GM12891 (cell line): ENCODE measurements around the gene PDPN.

Experiments
- DNase-seq: peaks from one replicate; pipeline ENCODE4 v3.0.0; 2011; ENCODE audit warnings: low spot score; ENCODE audit not compliant: insufficient read length
- FAIRE-seq: peaks from 2 replicates; lab custom pipeline; 2011; peaks lifted over from hg19 to GRCh38; lab: Jason Lieb, UNC
- PAX5 ChIP-seq: IDR thresholded peaks from 2 replicates; pipeline ENCODE4 v1.6.1; 2011; ENCODE audit warnings: low read length, moderate library complexity, mild to moderate bottlenecking; ENCODE audit not compliant: insufficient read depth, severe bottlenecking
- POLR2A ChIP-seq: IDR thresholded peaks from 2 replicates; pipeline ENCODE4 v1.6.1; 2011; ENCODE audit warnings: low read depth, low read length, control low read depth
- POLR2AphosphoS5 ChIP-seq: IDR thresholded peaks from 2 replicates; pipeline ENCODE4 v1.6.1; 2011; ENCODE audit warnings: low read depth, low read length, control low read depth
- POU2F2 ChIP-seq: IDR thresholded peaks from 2 replicates; pipeline ENCODE4 v1.6.1; 2011; ENCODE audit warnings: low read depth, mild to moderate bottlenecking, control low read depth, low read length, moderate library complexity
- SPI1 ChIP-seq: IDR thresholded peaks from 2 replicates; pipeline ENCODE4 v1.6.1; 2011; ENCODE audit warnings: low read depth, low read length, control low read depth
- TAF1 ChIP-seq: IDR thresholded peaks from 2 replicates; pipeline ENCODE4 v1.6.1; 2011; ENCODE audit warnings: low read depth, low read length, control low read depth

Gene PDPN

GRCh38 chr1:13604176-13604575 lies 20.5 kb downstream of the PDPN start:
- FAIRE-seq (no peak), DNase-seq (no peak)
- no peak for TF ChIP-seq POU2F2
- TF ChIP-seq SPI1: no peak
- TF ChIP-seq POLR2A: no peak
- TF ChIP-seq PAX5: no peak
- TF ChIP-seq POLR2AphosphoS5: no peak
- TF ChIP-seq TAF1: no peak

- FAIRE-seq (no peak), DNase-seq (no peak)
- TF ChIP-seq PAX5 (no peak), POLR2AphosphoS5 (no peak), SPI1 (no peak), POU2F2 (no peak), TAF1 (no peak), POLR2A (no peak)
These were observed 21.1 kb downstream of the PDPN start for GRCh38 chr1:13604721-13605120.

GRCh38 chr1:13605159-13605558 lies 21.5 kb downstream of the PDPN start:
- no peak for TF ChIP-seq TAF1
- TF ChIP-seq POLR2A: no peak
- no peak for TF ChIP-seq PAX5
- TF ChIP-seq SPI1: no peak
- TF ChIP-seq POLR2AphosphoS5: no peak
- no peak for TF ChIP-seq POU2F2
- FAIRE-seq (no peak), DNase-seq (no peak)

- DNase-seq (no peak), FAIRE-seq (no peak)
- TF ChIP-seq POLR2A (no peak), TAF1 (no peak), POU2F2 (no peak), SPI1 (no peak), PAX5 (no peak), POLR2AphosphoS5 (no peak)
These were observed 23.4 kb downstream of the PDPN start for GRCh38 chr1:13607002-13607401.

GRCh38 chr1:13616234-13616633 lies 32.6 kb downstream of the PDPN start:
- FAIRE-seq (no peak), DNase-seq (no peak)
- TF ChIP-seq PAX5 (no peak), POU2F2 (no peak), TAF1 (no peak), POLR2A (no peak), POLR2AphosphoS5 (no peak), SPI1 (no peak)

DNA sequence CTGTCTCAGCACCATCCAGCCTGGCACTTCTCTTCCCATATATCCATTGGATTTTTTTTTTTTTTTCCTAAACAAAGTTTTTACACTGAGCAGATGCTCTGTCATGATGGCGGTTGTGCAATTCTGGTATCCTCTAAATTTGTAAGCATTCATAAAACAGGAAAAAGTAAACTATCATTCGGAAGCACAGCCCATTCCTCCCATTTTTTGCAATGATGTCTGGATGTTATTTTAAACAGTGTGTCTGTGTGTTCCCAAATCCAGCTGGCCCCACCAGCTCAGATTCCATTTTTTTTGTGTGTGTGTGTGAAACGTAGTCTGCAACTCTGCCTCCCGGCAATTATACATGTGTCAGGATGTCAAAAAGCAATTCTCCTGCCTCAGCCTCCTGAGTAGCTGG lies 33.5 kb downstream of the PDPN start:
- TF ChIP-seq POU2F2: no peak
- no peak for TF ChIP-seq POLR2A
- no peak for TF ChIP-seq SPI1
- TF ChIP-seq TAF1: no peak
- no peak for TF ChIP-seq PAX5
- no peak for TF ChIP-seq POLR2AphosphoS5
- DNase-seq: no peak
- FAIRE-seq: no peak

DNA sequence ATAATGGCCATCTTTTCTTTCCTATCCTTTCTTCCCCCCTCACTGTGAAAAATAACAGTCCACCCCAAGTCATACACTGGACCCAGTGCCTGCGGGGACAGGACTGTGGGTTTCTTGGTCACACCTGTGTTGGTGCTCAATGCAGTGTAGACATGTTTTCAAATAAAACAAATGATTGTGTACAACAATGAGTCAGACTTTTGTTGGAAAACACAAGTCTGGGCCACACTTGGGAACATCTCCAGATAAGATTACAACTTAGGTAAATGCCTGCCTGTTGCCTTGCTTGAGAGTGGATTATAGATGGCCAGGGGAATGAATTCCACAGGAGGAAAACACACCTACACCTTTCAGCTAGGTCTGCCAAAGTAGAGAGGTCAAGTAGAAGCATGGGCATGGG lies 34.1 kb downstream of the PDPN start:
- no peak for DNase-seq
- no peak for FAIRE-seq
- no peak for TF ChIP-seq POU2F2
- no peak for TF ChIP-seq POLR2AphosphoS5
- TF ChIP-seq POLR2A: no peak
- no peak for TF ChIP-seq SPI1
- no peak for TF ChIP-seq TAF1
- TF ChIP-seq PAX5: no peak

GRCh38 chr1:13618483-13618882 lies 34.9 kb downstream of the PDPN start:
- TF ChIP-seq SPI1: no peak
- no peak for TF ChIP-seq PAX5
- TF ChIP-seq TAF1: no peak
- no peak for TF ChIP-seq POLR2A
- TF ChIP-seq POLR2AphosphoS5: no peak
- TF ChIP-seq POU2F2: no peak
- DNase-seq (no peak), FAIRE-seq (no peak)

- DNase-seq (no peak), FAIRE-seq (no peak)
- TF ChIP-seq SPI1 (no peak), POLR2A (no peak), POU2F2 (no peak), POLR2AphosphoS5 (no peak), PAX5 (no peak), TAF1 (no peak)
These were observed 36.3 kb downstream of the PDPN start for GRCh38 chr1:13619909-13620308.

DNA sequence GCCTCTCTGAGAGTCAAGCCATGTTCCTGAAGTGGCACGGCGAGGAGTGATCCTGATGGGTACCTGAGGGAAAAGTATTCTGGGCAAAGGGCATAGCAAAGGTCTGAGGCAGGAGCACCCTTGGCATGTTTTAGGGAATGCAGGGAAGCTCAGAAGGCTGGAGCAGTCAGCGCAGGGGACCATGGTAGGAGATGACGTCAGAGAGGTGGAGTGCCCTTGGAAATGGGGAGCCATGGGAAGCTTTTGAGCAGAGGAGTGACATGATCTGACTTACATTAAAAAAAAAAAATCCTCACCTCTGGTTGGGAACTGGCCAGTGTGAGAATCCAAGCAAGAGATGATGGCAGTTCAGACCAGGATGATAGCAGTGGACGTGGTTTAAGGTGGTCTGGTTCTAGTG lies 37.2 kb downstream of the PDPN start:
- TF ChIP-seq TAF1: no peak
- TF ChIP-seq POLR2AphosphoS5: no peak
- TF ChIP-seq POLR2A: no peak
- TF ChIP-seq POU2F2: no peak
- TF ChIP-seq PAX5: no peak
- no peak for TF ChIP-seq SPI1
- FAIRE-seq (no peak), DNase-seq (no peak)
